HepG2 (cell line): ENCODE data around the gene RABGGTA. TPM values are rescaled to one million over a fixed set of nuclear protein-coding genes. Genes with fewer than 3 reads are reported as not detected.

Source experiments
- AGO2 ChIP-seq: fragments of 200-400 bp; formaldehyde crosslinking; optimal IDR thresholded peaks from 2 replicates; pipeline ENCODE3; 2017; ENCODE audit warnings: mild to moderate bottlenecking, low read depth, low read length, moderate library complexity
- ARID4A ChIP-seq: sonication (generic); formaldehyde crosslinking; IDR thresholded peaks from 2 replicates; pipeline ENCODE4 v1.5.0; 2020; ENCODE audit warnings: mild to moderate bottlenecking, missing genetic modification reagents, borderline replicate concordance
- BCL6 ChIP-seq: IDR thresholded peaks from 2 replicates; pipeline ENCODE4 v1.6.1; 2016; ENCODE audit warnings: missing genetic modification reagents, missing compliant biosample characterization
- FOXP1 ChIP-seq, 2 experiments: fragments of 450-650 bp in 1 of 2; IDR thresholded peaks; 2 replicates each; pipeline ENCODE4 v1.6.1; 2017 to 2018; ENCODE audit warnings: antibody characterized with exemption in 1 of 2
- ISL2 ChIP-seq: sonication (generic); formaldehyde crosslinking; IDR thresholded peaks from 2 replicates; pipeline ENCODE4 v1.5.0; 2020; ENCODE audit warnings: missing genetic modification reagents
- NCOA1 ChIP-seq: sonication (generic); formaldehyde crosslinking; IDR thresholded peaks from 2 replicates; pipeline ENCODE4 v1.9.0; 2021; ENCODE audit warnings: missing genetic modification reagents
- REST ChIP-seq, 2 experiments: IDR thresholded peaks; 2 replicates each; pipeline ENCODE4 v1.6.1; 2011 to 2012; ENCODE audit warnings: low read length in 2 of 2, borderline replicate concordance in 1 of 2, low read depth in 1 of 2, mild to moderate bottlenecking in 1 of 2, moderate library complexity in 1 of 2
- SAP130 ChIP-seq: IDR thresholded peaks from 2 replicates; pipeline ENCODE4 v1.6.1; 2016; ENCODE audit warnings: low read depth
- SIN3B ChIP-seq: fragments of 150-350 bp; IDR thresholded peaks from 2 replicates; pipeline ENCODE4 v1.6.1; 2014; ENCODE audit warnings: low read length
- SPEN ChIP-seq: sonication (generic); formaldehyde crosslinking; IDR thresholded peaks from 2 replicates; pipeline ENCODE4 v1.5.1; 2020; ENCODE audit warnings: low read depth, mild to moderate bottlenecking, missing genetic modification reagents
- SRSF1 ChIP-seq: fragments of 200-400 bp; formaldehyde crosslinking; optimal IDR thresholded peaks from 2 replicates; pipeline ENCODE3; 2017; ENCODE audit warnings: mild to moderate bottlenecking, low read depth, low read length, moderate library complexity
- ZBTB38 ChIP-seq: sonication (generic); formaldehyde crosslinking; IDR thresholded peaks from 2 replicates; pipeline ENCODE4 v1.5.1; 2020; ENCODE audit warnings: mild to moderate bottlenecking, missing genetic modification reagents
- ZC3H13 ChIP-seq: sonication (generic); formaldehyde crosslinking; IDR thresholded peaks from 2 replicates; pipeline ENCODE4 v1.8.1; 2023; ENCODE audit warnings: mild to moderate bottlenecking, missing genetic modification reagents, moderate library complexity
- ZFX ChIP-seq: sonication (generic); formaldehyde crosslinking; IDR thresholded peaks from 2 replicates; pipeline ENCODE4 v1.4.0; 2020; ENCODE audit warnings: mild to moderate bottlenecking, low read depth, missing genetic modification reagents, moderate library complexity
- ZNF234 ChIP-seq: sonication (generic); formaldehyde crosslinking; conservative IDR thresholded peaks from 2 replicates; pipeline ENCODE4 v1.5.1; 2020; ENCODE audit warnings: mild to moderate bottlenecking, missing genetic modification reagents
- ZNF414 ChIP-seq: sonication (generic); formaldehyde crosslinking; IDR thresholded peaks from 2 replicates; pipeline ENCODE4 v1.5.0; 2020; ENCODE audit warnings: missing genetic modification reagents
- ZNF44 ChIP-seq: sonication (generic); formaldehyde crosslinking; IDR thresholded peaks from 2 replicates; pipeline ENCODE4 v1.5.1; 2020; ENCODE audit warnings: mild to moderate bottlenecking, missing genetic modification reagents
- ZNF660 ChIP-seq: sonication (generic); formaldehyde crosslinking; IDR thresholded peaks from 2 replicates; pipeline ENCODE4 v1.5.1; 2020; ENCODE audit warnings: mild to moderate bottlenecking, low read depth, missing genetic modification reagents, borderline replicate concordance
- ZNF766 ChIP-seq: sonication (generic); formaldehyde crosslinking; IDR thresholded peaks from 2 replicates; pipeline ENCODE4 v1.5.0; 2020; ENCODE audit warnings: missing genetic modification reagents, borderline replicate concordance
- ZSCAN20 ChIP-seq: sonication (generic); formaldehyde crosslinking; IDR thresholded peaks from 2 replicates; pipeline ENCODE4 v1.4.0; 2020; ENCODE audit warnings: missing genetic modification reagents, mild to moderate bottlenecking, borderline replicate concordance
- polyA plus RNA-seq, 8 experiments: library from polyadenylated mRNA; depleted of rRNA in 3 of 8; stranded (reverse) in 7 of 8; unstranded in 1 of 8; fragments of >200 nt; fragmentation: Illumina TruSeq in 4 of 8; extraction: Trizol in 4 of 8; gene quantifications; 2 replicates each; pipeline versions ENCODE4 v1.2.1 to v1.2.3, GENCODE V29; 2011 to 2016; ENCODE audit warnings: low read depth in 4 of 8, missing spikeins in 1 of 8, mixed read lengths in 1 of 8; ENCODE audit not compliant: insufficient read depth in 1 of 8
- total RNA-seq, 5 experiments: library from RNA; depleted of rRNA; stranded (reverse); fragments of >200 nt; fragmentation: Illumina TruSeq; extraction: Trizol; gene quantifications; 2 replicates each; pipeline ENCODE4 v1.2.3, GENCODE V29; 2016; ENCODE audit warnings: low read depth in 1 of 5

RABGGTA gene
- total and polyA plus RNA-seq, 2 of the 13 experiments (the other 11 are each of a cell fraction or from before 2014, with no cell fraction given) = 57.9 to 90.8 TPM

GRCh38 chr14:24297190-24297964 lies 26.0 kb upstream of the RABGGTA start (continued):
- TF ChIP-seq SPEN (CRISPR knock-in tag) = peak; percentile 56; the same call in 1 of the 2 replicates
- no peak for TF ChIP-seq ZNF660 (CRISPR knock-in tag)
- no peak for TF ChIP-seq SRSF1
- no peak for TF ChIP-seq ZC3H13 (CRISPR knock-in tag)
- no peak for TF ChIP-seq SIN3B
- no peak for TF ChIP-seq ZSCAN20 (CRISPR knock-in tag)
- no peak for TF ChIP-seq ZNF234 (CRISPR knock-in tag)
- no peak for TF ChIP-seq AGO2
- TF ChIP-seq ZNF44 (CRISPR knock-in tag) = no peak
- no peak for TF ChIP-seq FOXP1 (IDR thresholded peaks at IDR 0.05)
- TF ChIP-seq FOXP1 (CRISPR knock-in tag; IDR thresholded peaks at IDR 0.05) = no peak
- TF ChIP-seq ZNF766 (CRISPR knock-in tag) = no peak
- peak; percentile 60 for TF ChIP-seq ZFX (CRISPR knock-in tag)
- TF ChIP-seq ZBTB38 (CRISPR knock-in tag) = no peak
- peak; percentile 81 for TF ChIP-seq SAP130 (CRISPR knock-in tag)
- TF ChIP-seq ISL2 (CRISPR knock-in tag) = no peak
- no peak for TF ChIP-seq ZNF414 (CRISPR knock-in tag)
- peak; percentile 29; the same call in 1 of the 2 replicates for TF ChIP-seq NCOA1 (CRISPR knock-in tag)
- TF ChIP-seq REST (IDR thresholded peaks at IDR 0.05; ENCODE audit: borderline replicate concordance in 1 of 2, low read depth in 1 of 2, low read length in 2 of 2) = no peak
- peak; percentile 21; the same call in 1 of the 2 replicates for TF ChIP-seq ARID4A (CRISPR knock-in tag)
- TF ChIP-seq BCL6 (CRISPR knock-in tag) = no peak
